SK-N-SH (cell line): ENCODE data around the gene TCF19. TPM values are rescaled to one million over a fixed set of nuclear protein-coding genes. Genes with fewer than 3 reads are reported as not detected.
"Not testable (repeated sequence)": the region's sequence is repeated elsewhere in the genome, so short reads cannot be mapped to it uniquely, and the experiment has no call there.

Source experiments
- CTCF ChIA-PET: fragments of 300-600, 350-600 bp; formaldehyde crosslinking; extraction: SDS; loops from one replicate; lab custom pipeline; 2021; lab: Yijun Ruan, JAX
- POLR2A ChIA-PET: fragments of 350-600 bp; sonication (Branson Sonifier 250); formaldehyde crosslinking; extraction: SDS; loops from one replicate; lab custom pipeline; 2020; ENCODE audit warnings: antibody characterized with exemption, inconsistent platforms; lab: Yijun Ruan, JAX
- DNase-seq: peaks from one replicate; pipeline ENCODE4 v3.0.0; 2012
- H2AFZ ChIP-seq: fragments of 200-600 bp; sonication (generic); 2 replicates; pipeline ENCODE4 v1.8.1; 2016; ENCODE audit warnings: antibody characterized with exemption, mild to moderate bottlenecking, low read depth
- H3F3A ChIP-seq: fragments of 200-600 bp; sonication (generic); replicated peaks from 2 replicates; pipeline ENCODE3; 2016; ENCODE audit warnings: antibody characterized with exemption, mild to moderate bottlenecking; ENCODE audit not compliant: insufficient read depth
- H3K27ac ChIP-seq, 2 experiments: fragments of 200-500 bp in 1 of 2; fragments of 200-600 bp in 1 of 2; sonication (Bioruptor generic) in 1 of 2; sonication (generic), shearing (Covaris generic) in 1 of 2; 2 replicates each; pipeline versions ENCODE4 v1.5.1 to v1.6.1; 2014 to 2016; ENCODE audit warnings: low read depth in 2 of 2, inconsistent platforms in 1 of 2, low read length in 1 of 2, mild to moderate bottlenecking in 1 of 2, mixed read lengths in 1 of 2
- H3K27me3 ChIP-seq: fragments of 200-600 bp; sonication (generic), shearing (Covaris generic); 2 replicates; pipeline ENCODE4 v1.6.1; 2016; ENCODE audit warnings: mixed run types; ENCODE audit not compliant: insufficient read depth
- H3K36me3 ChIP-seq, 2 experiments: fragments of 200-500 bp in 1 of 2; fragments of 200-600 bp in 1 of 2; sonication (Bioruptor generic) in 1 of 2; sonication (generic) in 1 of 2; replicated peaks in 1 of 2; 2 replicates each; pipeline versions ENCODE3 to v1.5.1; 2014 to 2016; ENCODE audit warnings: low read length in 1 of 2, mild to moderate bottlenecking in 1 of 2; ENCODE audit not compliant: insufficient read depth in 2 of 2, control insufficient read depth in 1 of 2
- H3K4me1 ChIP-seq, 2 experiments: fragments of 200-500 bp in 1 of 2; fragments of 200-600 bp in 1 of 2; sonication (Bioruptor generic) in 1 of 2; sonication (generic), shearing (Covaris generic) in 1 of 2; 2 replicates each; pipeline versions ENCODE4 v1.5.1 to v1.6.1; 2014 to 2016; ENCODE audit warnings: low read depth in 1 of 2, low read length in 1 of 2, mixed run types in 1 of 2; ENCODE audit not compliant: insufficient read depth in 2 of 2, control insufficient read depth in 1 of 2
- H3K4me2 ChIP-seq: fragments of 200-600 bp; sonication (generic), shearing (Covaris generic); 2 replicates; pipeline ENCODE4 v1.6.1; 2017; ENCODE audit warnings: mixed run types
- H3K4me3 ChIP-seq, 2 experiments: fragments of 200-500 bp in 1 of 2; fragments of 200-600 bp in 1 of 2; sonication (Bioruptor generic) in 1 of 2; sonication (generic), shearing (Covaris generic) in 1 of 2; 2 replicates each; pipeline versions ENCODE4 v1.5.1 to v1.8.1; 2014 to 2016; ENCODE audit warnings: low read depth in 2 of 2, inconsistent platforms in 1 of 2, low read length in 1 of 2, mild to moderate bottlenecking in 1 of 2, mixed read lengths in 1 of 2, moderate library complexity in 1 of 2
- H3K79me2 ChIP-seq: fragments of 200-600 bp; sonication (generic); 2 replicates; pipeline ENCODE4 v1.8.1; 2017; ENCODE audit warnings: mild to moderate bottlenecking; ENCODE audit not compliant: insufficient read depth
- H3K9ac ChIP-seq: fragments of 200-600 bp; sonication (generic); 2 replicates; pipeline ENCODE4 v1.6.1; 2017; ENCODE audit warnings: mixed run types
- H3K9me2 ChIP-seq: fragments of 200-600 bp; sonication (generic); 2 replicates; pipeline ENCODE4 v1.6.1; 2017; ENCODE audit warnings: mixed run types
- H3K9me3 ChIP-seq: fragments of 200-600 bp; sonication (generic); 2 replicates; pipeline ENCODE4 v1.6.1; 2017; ENCODE audit warnings: mixed run types, mild to moderate bottlenecking, moderate library complexity
- H4K20me1 ChIP-seq: fragments of 200-600 bp; sonication (generic); 2 replicates; pipeline ENCODE4 v1.6.1; 2017; ENCODE audit warnings: mild to moderate bottlenecking, mixed run types; ENCODE audit not compliant: insufficient read depth
- ELF1 ChIP-seq: IDR thresholded peaks from 2 replicates; pipeline ENCODE4 v1.4.0; 2012
- EP300 ChIP-seq, 2 experiments: IDR thresholded peaks; 2 replicates each; pipeline versions ENCODE4 v1.4.0 to v1.6.1; 2012; ENCODE audit warnings: borderline replicate concordance in 1 of 2, low read depth in 1 of 2, low read length in 1 of 2
- EZH2phosphoT487 ChIP-seq: fragments of 200-600 bp; sonication (generic); IDR thresholded peaks from 2 replicates; pipeline ENCODE4 v1.6.1; 2017; ENCODE audit warnings: low read depth, mixed run types, mild to moderate bottlenecking, antibody characterized with exemption, moderate library complexity, borderline replicate concordance
- FOSL2 ChIP-seq: IDR thresholded peaks from 2 replicates; pipeline ENCODE4 v1.4.0; 2012; ENCODE audit warnings: low read depth, mild to moderate bottlenecking, moderate library complexity, borderline replicate concordance
- FOXJ3 ChIP-seq: sonication (generic); formaldehyde crosslinking; IDR thresholded peaks from 2 replicates; pipeline ENCODE4 v1.5.1; 2020; ENCODE audit warnings: mild to moderate bottlenecking, missing genetic modification reagents
- IRF3 ChIP-seq: fragments of 150-350 bp; IDR thresholded peaks from 2 replicates; pipeline ENCODE4 v1.6.1; 2016; ENCODE audit warnings: mild to moderate bottlenecking, low read depth, low read length
- MAX ChIP-seq: IDR thresholded peaks from 2 replicates; pipeline ENCODE4 v1.4.0; 2012; ENCODE audit warnings: low read depth
- NFIC ChIP-seq: IDR thresholded peaks from 2 replicates; pipeline ENCODE4 v1.4.0; 2012; ENCODE audit warnings: borderline replicate concordance
- RAD21 ChIP-seq: IDR thresholded peaks from 2 replicates; pipeline ENCODE4 v1.6.1; 2012; ENCODE audit warnings: mild to moderate bottlenecking, low read length
- RFX5 ChIP-seq: IDR thresholded peaks from 2 replicates; pipeline ENCODE4 v1.6.1; 2012; ENCODE audit warnings: mild to moderate bottlenecking, improper control_type of control experiment, low read length
- SMC3 ChIP-seq: IDR thresholded peaks from 2 replicates; pipeline ENCODE4 v1.6.1; 2012; ENCODE audit warnings: low read depth, low read length, improper control_type of control experiment
- TAF1 ChIP-seq: IDR thresholded peaks from 2 replicates; pipeline ENCODE4 v1.6.1; 2012; ENCODE audit warnings: low read depth, mild to moderate bottlenecking, low read length, moderate library complexity, borderline replicate concordance
- TCF12 ChIP-seq: IDR thresholded peaks from 2 replicates; pipeline ENCODE4 v1.4.0; 2012
- WGBS: methylation state at CpG from one replicate; pipeline ENCODE4 v1.1.6; 2017; ENCODE audit warnings: low lambda C conversion rate; 5-methylcytosine and 5-hydroxymethylcytosine counted together
- polyA plus RNA-seq, 3 experiments: library from polyadenylated mRNA; depleted of rRNA; stranded (reverse); fragments of >200 nt; gene quantifications; 2 replicates each; pipeline ENCODE4 v1.2.3, GENCODE V29; 2012
- TF ChIP-seq, protein P1 (sequence below): fragments of 200-600 bp; sonication (generic); IDR thresholded peaks from 2 replicates; pipeline ENCODE4 v1.6.1; 2017; ENCODE audit warnings: antibody characterized with exemption, mild to moderate bottlenecking, moderate library complexity
- TF ChIP-seq, protein P2 (sequence below): IDR thresholded peaks from 2 replicates; pipeline ENCODE4 v1.4.0; 2012; ENCODE audit warnings: low read depth, borderline replicate concordance

TCF19 gene
- polyA plus RNA-seq, 1 of the 3 experiments (the other 2 are of a cell fraction) = 9.3 TPM

- H3K4me1 ChIP-seq, POLR2A ChIA-PET, H3K36me3 ChIP-seq, H4K20me1 ChIP-seq, H2AFZ ChIP-seq, H3K9ac ChIP-seq, H3K27me3 ChIP-seq, H3K9me3 ChIP-seq, H3F3A ChIP-seq, H3K27ac ChIP-seq, H3K79me2 ChIP-seq, H3K4me2 ChIP-seq, H3K4me3 ChIP-seq, H3K9me2 ChIP-seq: not testable (repeated sequence)
- peak; percentile 68 for TF ChIP-seq SMC3
- TF ChIP-seq RAD21 = peak; percentile 90
- TF ChIP-seq, protein P1, sequence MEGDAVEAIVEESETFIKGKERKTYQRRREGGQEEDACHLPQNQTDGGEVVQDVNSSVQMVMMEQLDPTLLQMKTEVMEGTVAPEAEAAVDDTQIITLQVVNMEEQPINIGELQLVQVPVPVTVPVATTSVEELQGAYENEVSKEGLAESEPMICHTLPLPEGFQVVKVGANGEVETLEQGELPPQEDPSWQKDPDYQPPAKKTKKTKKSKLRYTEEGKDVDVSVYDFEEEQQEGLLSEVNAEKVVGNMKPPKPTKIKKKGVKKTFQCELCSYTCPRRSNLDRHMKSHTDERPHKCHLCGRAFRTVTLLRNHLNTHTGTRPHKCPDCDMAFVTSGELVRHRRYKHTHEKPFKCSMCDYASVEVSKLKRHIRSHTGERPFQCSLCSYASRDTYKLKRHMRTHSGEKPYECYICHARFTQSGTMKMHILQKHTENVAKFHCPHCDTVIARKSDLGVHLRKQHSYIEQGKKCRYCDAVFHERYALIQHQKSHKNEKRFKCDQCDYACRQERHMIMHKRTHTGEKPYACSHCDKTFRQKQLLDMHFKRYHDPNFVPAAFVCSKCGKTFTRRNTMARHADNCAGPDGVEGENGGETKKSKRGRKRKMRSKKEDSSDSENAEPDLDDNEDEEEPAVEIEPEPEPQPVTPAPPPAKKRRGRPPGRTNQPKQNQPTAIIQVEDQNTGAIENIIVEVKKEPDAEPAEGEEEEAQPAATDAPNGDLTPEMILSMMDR = peak; percentile 74
- DNase-seq = peak; percentile 77
- CTCF ChIA-PET = interaction anchor here (0.6 to 5.2 kb wide), 22 partner anchors 10 to 393 kb away, joined by 3 to 89 read pairs (median 6); partner anchors contain the start of genes CCHCR1, PSORS1C2 and TCF19
- 57% methylated on average over 9 of the region's 10 CpGs for WGBS
These were observed 34.2 kb downstream of the TCF19 start for GRCh38 chr6:31192431-31193105.

- Histone ChIP-seq H3K9me2 (no peaks in the 10 kb centered on the region), H3K9me3 (no peaks in the 10 kb centered on the region), H3F3A (no peaks in the 10 kb centered on the region), H3K27ac (no peak overlapping the region), H2AFZ (no peak overlapping the region), H3K4me2 (no peak overlapping the region), H3K9ac (no peak overlapping the region), H4K20me1 (no peaks in the 10 kb centered on the region), H3K4me1 (peaks cover 0 to 5% of the 10 kb centered on the region in 2 experiments; a peak in 1 of 4 replicates), H3K4me3 (no peak overlapping the region), H3K36me3 (no peaks in the 10 kb centered on the region), H3K27me3 (no peaks in the 10 kb centered on the region), H3K79me2 (no peaks in the 10 kb centered on the region)
- WGBS = 70% methylated on average over 8 of the region's 8 CpGs
- CTCF ChIA-PET = interaction anchor here (0.7 to 5.2 kb wide), 18 partner anchors 12 to 394 kb away, joined by 3 to 89 read pairs (median 6); partner anchors contain the start of gene PSORS1C2
- no peak for DNase-seq
- no peak for TF ChIP-seq FOXJ3 (CRISPR knock-in tag)
- TF ChIP-seq FOSL2 = no peak
- TF ChIP-seq RAD21 = no peak
- no peak for TF ChIP-seq TAF1
- TF ChIP-seq NFIC = no peak
- no peak for TF ChIP-seq EZH2phosphoT487
- no peak for TF ChIP-seq EP300 (IDR thresholded peaks at IDR 0.05; ENCODE audit: borderline replicate concordance in 1 of 2, low read depth in 1 of 2, low read length in 1 of 2)
- TF ChIP-seq, protein P2, sequence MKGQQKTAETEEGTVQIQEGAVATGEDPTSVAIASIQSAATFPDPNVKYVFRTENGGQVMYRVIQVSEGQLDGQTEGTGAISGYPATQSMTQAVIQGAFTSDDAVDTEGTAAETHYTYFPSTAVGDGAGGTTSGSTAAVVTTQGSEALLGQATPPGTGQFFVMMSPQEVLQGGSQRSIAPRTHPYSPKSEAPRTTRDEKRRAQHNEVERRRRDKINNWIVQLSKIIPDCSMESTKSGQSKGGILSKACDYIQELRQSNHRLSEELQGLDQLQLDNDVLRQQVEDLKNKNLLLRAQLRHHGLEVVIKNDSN = no peak
- TF ChIP-seq ELF1 = no peak
- TF ChIP-seq IRF3 = no peak
- TF ChIP-seq RFX5 = no peak
- no peak for TF ChIP-seq TCF12
- TF ChIP-seq MAX = no peak
- POLR2A ChIA-PET = no interaction called here
These were observed 34.8 kb downstream of the TCF19 start for GRCh38 chr6:31193206-31193605.
